Pons (tissue), 1 donor: ENCODE data around the gene BTBD2.
"Not testable (repeated sequence)": the region's sequence is repeated elsewhere in the genome, so short reads cannot be mapped to it uniquely, and the experiment has no call there.

ENCODE experiments used
- DNase-seq: peaks from one replicate; pipeline ENCODE4 v3.0.0-alpha.2; 2016; ENCODE audit warnings: low spot score

BTBD2 gene

GRCh38 chr19:2014131-2014571, 1.4 kb downstream of the BTBD2 start:
- no peak for DNase-seq

DNA sequence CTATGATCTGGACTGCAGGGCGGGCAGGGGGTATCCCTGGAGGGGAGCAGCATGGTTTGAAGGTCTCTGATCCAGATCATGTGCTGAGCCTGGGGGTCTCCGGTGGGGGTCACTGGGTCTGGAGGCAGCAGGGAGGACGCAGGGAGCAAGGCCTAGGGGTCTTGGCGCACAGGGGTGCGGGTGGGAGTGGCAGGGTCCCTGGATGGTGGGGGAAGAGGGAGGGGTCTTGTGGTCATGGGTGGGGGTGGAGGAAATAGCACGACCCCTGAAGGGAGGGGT, 1.9 kb downstream of the BTBD2 start:
- DNase-seq: no peak

- no peak for DNase-seq
These were observed 2.4 kb downstream of the BTBD2 start for GRCh38 chr19:2012941-2013682.

DNA sequence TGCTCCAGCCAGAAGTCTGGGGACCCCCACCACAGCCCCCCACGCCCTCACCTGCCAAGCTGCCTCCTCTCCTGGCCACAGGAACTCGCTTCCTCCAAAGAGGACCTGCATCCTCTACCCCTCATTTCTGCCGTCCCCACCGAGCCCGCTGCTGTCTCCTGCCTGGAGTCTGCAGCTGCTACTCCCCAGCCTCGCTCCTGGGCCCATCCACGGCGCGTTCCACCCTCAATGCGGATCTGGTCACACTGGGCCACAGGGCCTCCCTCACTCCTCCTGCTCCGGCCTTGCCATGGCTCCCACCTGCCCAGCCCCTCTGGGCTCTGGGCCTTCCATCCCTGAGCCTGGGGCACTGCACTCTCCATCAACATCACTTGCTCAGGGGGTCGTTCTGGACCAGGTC, 4.3 kb downstream of the BTBD2 start:
- DNase-seq: no peak

DNA sequence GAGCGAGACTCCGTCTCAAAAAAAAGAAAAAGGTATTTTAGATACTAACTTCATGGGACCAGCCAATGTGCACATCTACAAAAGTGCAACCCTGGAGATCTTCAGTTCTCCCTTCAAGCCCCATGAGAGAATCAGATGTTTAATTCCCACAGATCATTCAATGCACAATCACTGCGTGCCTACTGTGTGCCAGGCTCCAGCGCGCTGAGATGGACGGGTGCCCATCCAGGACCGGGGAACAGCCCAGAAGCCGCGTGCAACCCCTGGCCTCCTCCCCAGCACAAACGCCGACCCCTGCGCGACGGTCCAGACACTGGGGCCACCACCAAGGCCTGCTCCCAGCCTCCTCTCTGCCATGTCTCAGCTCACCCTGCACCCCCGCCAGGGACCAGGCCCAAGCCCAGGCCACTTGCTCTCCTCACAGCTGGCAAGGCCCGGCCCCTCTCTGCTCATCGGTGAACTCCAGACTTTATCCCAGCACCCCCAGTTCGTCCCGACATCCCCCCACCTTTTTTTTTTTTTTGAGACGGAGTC, 5.3 kb downstream of the BTBD2 start:
- DNase-seq: no peak

DNA sequence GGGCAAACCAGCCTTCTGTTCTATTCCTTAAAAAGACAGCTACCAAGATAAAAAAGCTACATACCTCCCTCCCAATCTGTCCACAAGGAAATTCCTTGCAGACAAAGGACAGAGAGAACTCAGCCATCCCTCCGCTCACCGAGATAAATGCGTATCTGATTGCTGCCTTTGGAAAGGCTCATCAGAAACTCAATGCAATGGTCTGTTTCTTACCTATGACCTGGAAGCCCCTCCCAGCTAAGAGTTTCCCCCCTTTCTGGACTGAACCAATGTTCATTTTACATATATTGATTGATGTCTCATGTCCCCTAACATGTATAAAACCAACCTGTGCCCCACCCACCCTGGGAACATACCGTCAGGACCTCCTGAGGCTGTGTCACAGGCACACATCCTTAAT, 11.6 kb downstream of the BTBD2 start:
- no peak for DNase-seq

DNA sequence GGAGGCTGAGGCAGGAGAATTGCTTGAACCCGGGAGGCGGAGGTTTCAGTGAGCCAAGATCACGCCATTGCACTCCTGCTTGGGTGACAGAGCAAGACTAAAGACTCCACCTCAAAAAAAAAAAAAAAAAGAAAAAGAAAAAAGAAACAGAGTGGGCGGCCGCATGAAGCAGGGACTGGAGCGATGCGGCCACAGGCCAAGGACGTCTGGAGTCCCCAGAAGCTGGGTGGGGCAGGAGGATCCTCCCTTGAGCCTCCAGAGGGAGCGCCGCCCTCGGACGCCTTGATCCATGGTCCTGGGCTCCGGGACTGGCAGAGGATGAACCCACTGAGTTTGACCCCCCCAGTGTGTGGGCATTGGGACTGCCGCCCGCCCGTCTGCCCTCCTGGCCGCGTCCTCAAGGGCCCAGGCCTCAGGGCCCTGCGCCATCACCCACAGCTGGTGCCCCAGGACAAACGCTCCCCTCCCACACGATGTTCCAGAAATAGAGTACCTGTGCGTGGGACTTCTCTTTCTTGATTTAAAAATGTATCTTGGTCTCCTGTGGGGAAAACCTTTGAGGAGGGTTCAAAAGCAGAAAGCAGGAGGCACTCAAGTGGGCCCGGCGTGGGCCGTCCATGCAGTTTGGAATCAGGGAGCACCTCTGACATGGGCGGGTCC, 15.5 kb downstream of the BTBD2 start:
- DNase-seq: no peak

DNA sequence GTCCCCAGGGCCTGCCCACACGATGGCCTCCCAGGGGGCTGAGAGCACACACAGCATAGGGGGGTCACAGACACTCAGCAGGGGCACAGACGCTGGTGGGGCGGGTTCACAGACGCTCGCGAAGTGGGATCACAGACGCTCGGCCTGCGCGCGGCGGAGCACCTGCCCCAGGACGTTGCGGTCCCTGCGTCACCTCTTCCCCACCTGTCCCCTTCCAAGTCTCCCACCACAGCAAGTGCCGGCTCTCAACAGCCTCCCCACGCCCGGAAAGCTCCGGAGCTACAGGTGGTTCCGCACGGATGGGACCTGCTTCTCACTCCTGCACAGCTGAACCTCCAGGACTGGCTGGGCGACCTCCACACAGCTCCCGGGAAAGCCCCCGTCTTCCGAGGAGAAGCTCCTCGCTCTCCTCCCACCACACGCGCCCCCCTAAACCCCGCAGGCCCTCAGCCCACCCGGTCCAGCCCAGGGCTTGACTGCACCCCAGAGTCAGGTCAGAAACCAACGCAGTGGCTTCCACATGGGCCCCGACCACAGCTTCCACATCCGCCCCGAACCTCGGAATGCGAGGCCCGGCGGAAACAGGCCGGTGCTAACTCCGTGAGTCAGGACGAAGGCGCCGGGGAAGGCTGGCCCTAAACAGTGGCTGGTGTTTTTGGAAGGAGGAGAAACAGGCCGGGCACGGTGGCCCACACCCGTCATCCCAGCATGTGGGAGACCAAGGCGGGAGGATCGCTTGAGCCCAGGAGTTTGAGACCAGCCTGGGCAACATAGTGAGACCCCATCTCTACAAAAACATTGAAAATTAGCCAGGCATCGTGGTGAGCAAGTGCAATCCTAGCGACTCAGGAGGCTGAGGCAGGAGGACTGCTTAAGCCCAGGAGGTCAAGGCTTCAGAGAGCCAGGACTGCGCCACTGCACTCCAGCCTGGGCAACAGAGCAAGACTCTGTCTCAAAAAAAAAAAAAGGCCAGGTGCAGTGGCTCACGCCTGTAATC, 16.5 kb downstream of the BTBD2 start:
- no peak for DNase-seq

DNA sequence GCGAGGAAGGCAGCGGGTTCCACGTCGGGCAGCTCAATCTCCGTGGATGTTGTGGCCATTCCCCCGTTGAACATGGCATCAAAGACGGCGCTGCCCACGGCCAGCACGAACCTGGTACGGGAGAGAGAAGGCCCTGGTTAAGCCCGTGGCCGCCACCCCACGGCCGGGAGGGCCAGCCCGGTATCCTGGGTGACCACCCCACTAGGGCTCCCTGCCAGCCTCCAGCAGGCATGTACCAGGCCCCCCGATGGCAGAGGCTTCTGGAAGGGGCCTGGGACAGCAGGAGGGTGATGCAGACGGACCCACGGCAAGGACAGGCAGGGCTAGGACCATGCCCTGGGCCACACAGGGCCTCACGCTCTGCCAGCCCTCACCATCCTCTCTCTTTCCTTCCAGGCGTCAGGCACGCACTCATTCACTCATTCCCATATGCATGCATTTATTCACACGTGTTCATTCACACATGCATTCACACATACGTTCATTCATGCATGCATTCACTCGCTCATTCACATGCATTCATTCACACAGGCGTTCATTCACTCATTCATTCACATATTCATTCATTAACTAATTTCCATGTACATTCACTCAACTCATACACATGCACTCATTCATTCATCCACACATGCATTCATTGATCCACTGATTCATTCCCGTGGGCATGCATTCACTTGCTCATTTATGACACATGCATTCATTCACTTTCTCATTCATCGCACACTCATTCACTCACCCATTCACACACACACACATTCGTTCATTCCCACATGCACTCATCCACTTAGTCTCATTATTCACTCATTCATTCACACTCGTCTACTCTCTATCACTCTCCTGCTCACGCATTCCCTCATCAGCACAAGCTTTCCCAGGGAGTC, 17.9 kb downstream of the BTBD2 start:
- DNase-seq: no peak

DNA sequence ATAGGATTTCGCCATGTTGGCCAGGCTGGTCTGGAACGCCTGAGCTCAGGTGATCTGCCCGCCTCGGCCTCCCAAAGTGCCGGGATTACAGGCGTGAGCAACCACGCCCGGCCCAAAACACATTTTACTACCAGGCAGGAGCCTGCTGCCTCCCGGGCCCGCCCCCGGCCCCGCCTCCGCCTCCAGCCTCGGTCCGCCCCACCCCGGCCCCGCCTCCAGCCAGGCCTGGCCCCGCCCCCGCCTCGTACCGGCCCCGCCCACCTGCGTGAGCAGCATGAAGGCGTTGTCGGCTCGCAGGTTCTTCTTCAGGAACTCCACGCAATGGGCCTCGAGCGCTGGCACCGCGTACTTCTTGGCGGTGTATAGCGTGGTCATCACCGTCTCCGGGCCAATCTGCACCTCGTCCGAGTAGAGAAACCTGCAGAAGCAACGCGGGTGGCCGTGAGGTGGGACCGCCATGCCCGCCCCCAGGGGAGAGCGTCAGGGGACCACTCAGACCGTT, 22.7 kb downstream of the BTBD2 start:
- DNase-seq: no peak

- DNase-seq: no peak
These were observed 24.2 kb downstream of the BTBD2 start for GRCh38 chr19:1991018-1991913.

- no peak for DNase-seq
These were observed 25.1 kb downstream of the BTBD2 start for GRCh38 chr19:1990230-1991017.

- no peak for DNase-seq
These were observed 25.8 kb downstream of the BTBD2 start for GRCh38 chr19:1989513-1990229.

GRCh38 chr19:1988464-1988863, 27.1 kb downstream of the BTBD2 start:
- not testable (repeated sequence) for DNase-seq

DNA sequence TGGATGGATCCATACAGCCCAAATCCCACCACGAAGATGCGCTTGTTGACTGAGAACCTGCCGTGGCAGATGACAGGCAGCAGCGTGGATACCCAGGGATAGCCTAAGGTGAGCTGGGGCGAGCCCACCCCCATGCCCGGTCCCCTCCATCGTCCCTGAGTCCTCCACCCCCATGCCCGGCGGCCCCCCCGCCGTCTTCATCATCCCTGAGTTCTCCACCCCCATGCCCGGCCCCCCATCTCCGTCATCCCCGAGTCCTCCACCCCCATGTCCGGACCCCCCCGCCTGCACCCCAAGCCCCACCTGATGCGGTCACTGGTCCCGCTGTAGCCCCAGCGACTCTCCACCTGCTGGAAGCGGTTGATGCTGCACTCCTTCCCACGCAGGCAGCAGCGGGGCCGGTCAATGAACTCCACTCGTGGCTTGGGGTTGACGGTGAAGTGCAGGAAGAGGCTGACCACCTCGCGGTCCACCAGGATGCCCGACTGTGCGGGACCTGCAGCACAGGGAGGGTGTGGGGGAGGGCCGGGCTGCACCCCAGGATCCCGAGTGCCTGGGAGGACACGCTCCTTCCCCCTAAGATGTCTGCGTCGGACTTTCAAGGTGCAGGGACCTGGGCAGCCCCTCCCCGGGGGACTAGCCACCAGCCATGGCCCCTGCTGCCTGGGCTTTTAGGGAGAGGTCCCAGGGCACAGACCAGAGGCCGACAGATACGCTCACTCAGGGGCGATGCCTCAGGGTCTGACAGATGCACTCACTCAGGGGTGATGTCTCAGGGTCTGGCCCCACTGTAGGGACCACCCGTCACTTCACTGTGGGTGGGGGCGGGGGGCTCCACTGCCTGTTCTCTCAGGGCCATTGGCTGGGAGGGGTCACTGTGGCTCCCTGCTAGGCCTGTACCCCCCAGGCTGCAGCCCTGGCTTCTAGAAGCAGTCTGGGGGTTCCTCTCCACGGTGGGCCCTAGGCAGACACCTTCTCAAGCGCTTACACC, 28.0 kb downstream of the BTBD2 start:
- no peak for DNase-seq

- DNase-seq: no peak
These were observed 29.0 kb downstream of the BTBD2 start for GRCh38 chr19:1986357-1987162.
